Fibroblast of skin of left quadriceps (primary cell): Measurements from ENCODE around the gene AIMP1.
A peak's percentile ranks its signal among the peaks of the same experiment; 100 is the strongest.
"Not testable (repeated sequence)": the region's sequence is repeated elsewhere in the genome, so short reads cannot be mapped to it uniquely, and the experiment has no call there.

Experiments used
- DNase-seq, 2 experiments: peaks; one replicate each; pipeline ENCODE4 v3.0.0-alpha.2; 2013; ENCODE audit warnings: low read depth in 2 of 2

The AIMP1 gene

DNA sequence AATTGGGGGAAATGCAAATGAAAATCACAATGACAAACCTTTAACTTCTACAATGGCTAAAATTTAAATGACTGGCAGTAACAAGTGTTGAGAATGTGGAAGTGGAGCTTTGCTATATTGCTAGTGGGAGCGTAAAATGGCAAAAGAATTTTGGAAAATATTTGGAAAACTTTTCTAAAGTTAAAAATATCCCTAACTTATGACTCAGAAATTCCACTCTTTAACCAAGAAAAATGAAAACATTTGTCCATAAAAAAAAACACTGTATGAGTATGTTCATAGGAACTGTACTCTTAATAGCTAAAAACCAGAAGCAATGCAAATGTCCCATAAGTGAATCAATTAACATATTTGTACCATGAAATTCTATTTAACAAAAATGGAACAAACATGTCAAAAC is 4.0 kb upstream of the AIMP1 start:
- DNase-seq, result peak; percentile 58 to 61

GRCh38 chr4:106312997-106313522 is 3.3 kb upstream of the AIMP1 start:
- DNase-seq, result no peak

DNA sequence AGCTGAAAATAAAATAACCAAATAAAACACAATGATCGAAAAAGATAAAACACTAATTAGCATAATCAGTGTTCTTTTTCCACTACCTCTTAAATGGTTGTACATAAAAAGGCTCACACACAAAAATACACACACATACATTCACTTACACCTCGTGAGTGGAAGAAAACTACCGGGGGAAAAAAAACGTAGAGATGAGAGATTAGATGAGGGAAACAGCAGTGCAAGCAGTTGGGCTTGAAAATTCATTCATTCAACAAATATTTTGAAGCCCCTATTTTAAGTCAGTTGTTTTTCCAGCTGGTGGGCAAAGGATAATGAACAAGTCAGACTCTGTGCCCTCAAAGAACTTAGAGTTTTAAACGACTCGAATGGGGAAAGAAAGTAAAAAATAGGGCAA is 1.4 kb upstream of the AIMP1 start:
- no peak for DNase-seq

DNA sequence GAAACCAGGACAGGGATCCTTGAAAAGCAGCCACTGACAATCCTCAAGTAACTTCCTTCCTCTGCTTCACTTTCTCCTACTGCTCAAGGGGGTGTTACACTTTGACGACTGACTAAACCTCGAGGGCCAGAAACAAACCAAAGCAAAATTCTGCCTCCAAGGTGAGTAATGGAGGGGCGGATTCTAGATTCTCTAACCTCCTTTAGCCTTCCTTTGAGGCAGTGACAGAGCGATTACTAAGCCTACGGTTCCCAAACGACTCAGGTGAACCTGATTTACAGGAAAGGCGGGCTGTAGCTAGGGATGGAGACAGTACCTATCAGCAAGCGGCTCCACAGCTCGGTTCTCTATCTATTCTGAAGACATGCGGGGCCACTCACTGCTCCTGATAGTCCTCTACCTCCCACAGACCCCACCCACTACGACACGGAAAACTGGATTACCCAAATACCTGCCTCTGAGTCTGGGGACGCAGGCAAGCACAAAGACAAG is 828 bp upstream of the AIMP1 start:
- no peak for DNase-seq

- no peak for DNase-seq
Measured at GRCh38 chr4:106316773-106317409, 541 bp downstream of the AIMP1 start.

DNA sequence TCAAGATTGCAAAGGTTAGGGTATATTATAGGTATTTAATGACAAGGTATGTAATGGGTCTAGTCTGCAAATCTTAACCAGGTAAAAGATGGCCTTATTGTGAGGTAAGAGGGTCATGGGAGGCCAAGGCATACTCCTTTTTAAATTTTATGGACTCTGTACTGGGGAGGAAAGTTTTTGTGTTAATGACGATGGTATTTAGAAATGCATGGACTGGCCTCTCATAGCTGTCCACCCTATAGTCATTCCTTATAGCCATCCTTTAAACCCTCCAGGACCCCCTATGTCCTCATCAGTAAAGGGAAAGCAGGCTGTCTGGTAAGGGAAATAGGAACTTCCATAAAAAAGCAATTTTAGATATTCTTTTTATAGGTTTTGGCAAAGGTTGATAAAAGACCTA is 1.5 kb downstream of the AIMP1 start:
- DNase-seq, result no peak

DNA sequence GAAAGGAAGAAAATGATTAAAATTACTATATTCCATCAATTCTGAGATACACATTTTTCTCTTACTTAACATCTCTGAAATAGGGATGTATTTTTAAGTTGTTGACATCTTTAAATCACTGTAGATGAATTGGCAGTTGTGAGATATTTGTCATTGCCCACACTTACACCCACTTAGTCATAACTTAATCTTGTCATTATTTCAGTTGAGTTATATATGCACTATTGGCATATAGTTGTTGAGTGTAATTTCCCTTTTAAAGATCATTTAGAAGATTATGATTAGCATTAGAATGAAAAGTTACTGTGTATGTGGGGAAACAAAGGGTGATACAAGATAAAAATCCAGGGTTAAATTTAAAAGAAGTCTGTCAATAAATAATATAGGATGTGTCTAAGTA is 2.2 kb downstream of the AIMP1 start:
- no peak for DNase-seq

DNA sequence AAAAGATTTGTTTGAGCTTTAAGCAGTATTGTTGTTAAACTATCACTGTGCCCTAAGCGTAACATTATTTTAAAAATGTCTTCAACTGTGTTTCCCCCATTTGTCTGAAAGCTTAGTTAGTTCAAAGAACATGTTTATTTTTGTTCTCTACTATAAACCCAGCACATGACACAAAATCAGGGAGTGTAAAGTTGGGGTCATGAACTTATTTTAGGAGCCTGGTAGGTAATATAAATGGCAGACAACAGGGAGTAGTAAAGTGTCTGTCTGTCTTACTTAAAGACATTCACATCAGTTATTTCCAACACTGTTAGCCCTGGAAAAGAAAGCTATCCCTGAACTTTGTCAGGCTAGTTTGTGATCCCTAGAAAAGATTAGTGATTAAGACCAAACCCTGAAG is 3.9 kb downstream of the AIMP1 start:
- DNase-seq, result no peak

DNA sequence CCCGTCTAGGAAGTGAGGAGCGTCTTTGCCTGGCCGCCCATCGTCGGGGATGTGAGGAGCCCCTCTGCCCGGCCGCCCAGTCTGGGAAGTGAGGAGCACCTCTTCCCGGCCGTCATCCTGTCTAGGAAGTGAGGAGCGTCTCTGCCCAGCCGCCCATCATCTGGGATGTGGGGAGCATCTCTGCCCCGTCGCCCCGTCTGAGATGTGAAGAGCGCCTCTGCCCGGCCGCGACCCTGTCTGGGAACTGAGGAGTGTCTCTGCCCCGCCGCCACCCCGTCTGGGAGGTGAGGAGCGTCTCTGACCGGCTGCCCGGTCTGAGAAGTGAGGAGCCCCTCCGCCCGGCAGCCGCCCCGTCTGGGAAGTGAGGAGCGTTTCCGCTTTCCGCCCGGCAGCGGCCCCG is 4.8 kb downstream of the AIMP1 start:
- not testable (repeated sequence) for DNase-seq

DNA sequence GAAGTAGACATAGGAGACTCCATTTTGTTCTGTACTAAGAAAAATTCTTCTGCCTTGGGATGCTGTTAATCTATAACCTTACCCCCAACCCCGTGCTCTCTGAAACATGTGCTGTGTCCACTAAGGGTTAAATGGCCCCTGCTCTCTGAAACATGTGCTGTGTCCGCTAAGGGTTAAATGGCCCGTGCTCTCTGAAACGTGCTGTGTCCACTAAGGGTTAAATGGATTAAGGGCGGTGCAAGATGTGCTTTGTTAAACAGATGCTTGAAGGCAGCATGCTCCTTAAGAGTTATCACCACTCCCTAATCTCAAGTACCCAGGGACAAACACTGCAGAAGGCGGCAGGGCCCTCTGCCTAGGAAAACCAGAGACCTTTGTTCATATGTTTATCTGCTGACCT is 5.5 kb downstream of the AIMP1 start:
- DNase-seq, result not testable (repeated sequence)

DNA sequence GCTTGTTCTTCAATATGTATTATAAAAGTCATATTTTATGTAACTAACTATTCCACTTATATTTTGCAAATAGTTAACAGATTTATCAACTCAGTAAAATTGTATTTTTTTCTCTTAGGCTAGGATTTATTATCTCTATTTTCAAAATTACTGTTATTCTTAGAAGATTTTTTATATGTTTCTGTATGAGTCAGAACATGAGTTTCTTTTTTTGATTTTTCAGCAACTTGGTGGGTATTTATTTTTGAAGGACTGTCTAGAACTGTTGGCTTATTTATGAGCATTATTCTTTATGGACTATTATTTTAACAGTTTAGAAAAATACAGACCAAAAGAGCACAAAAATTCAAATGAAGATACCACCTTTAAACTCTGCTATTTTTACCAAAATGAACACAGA is 6.8 kb downstream of the AIMP1 start:
- DNase-seq, result no peak

DNA sequence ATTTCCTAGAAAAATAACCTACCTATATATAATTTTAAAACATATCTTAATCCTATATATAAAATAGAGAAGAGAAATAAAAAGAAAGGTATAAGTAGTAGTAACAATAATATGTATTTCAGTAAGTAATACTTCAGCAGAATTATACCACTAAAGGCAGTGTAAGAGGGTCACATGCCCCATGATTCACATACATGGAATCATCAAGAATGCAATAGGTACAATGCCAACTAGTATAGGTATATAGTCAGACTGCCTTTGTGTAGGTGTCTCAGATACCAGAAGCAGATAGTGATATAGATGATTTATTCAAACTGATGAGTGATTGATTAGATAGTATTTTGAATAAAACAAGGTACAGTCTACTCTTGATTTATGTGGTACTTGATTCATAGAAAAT is 9.4 kb downstream of the AIMP1 start:
- DNase-seq, result no peak

- no peak for DNase-seq
Measured at GRCh38 chr4:106329041-106329618, 12.8 kb downstream of the AIMP1 start.

GRCh38 chr4:106333186-106333585 is 16.8 kb downstream of the AIMP1 start:
- DNase-seq, result no peak

GRCh38 chr4:106334741-106335470 is 18.6 kb downstream of the AIMP1 start:
- DNase-seq, result no peak

DNA sequence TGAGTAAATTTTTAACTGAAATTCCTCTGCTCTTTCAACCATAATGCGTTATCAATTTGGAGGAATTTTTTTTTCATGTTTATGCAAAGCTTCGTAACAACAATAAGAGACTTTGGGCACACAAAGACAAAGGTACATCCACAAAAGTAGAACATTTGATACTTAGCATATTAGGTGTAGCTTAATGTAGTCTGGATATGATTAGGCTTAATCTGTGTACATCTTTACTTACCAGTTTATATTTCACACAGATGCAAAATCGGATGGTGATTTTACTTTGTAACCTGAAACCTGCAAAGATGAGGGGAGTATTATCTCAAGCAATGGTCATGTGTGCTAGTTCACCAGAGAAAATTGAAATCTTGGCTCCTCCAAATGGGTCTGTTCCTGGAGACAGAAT is 20.3 kb downstream of the AIMP1 start:
- DNase-seq, result no peak

- DNase-seq, result no peak
Measured at GRCh38 chr4:106337916-106338315, 21.6 kb downstream of the AIMP1 start.

GRCh38 chr4:106338671-106339070 is 22.3 kb downstream of the AIMP1 start:
- no peak for DNase-seq

- no peak for DNase-seq
Measured at GRCh38 chr4:106339431-106339830, 23.1 kb downstream of the AIMP1 start.

GRCh38 chr4:106340774-106341173 is 24.4 kb downstream of the AIMP1 start:
- no peak for DNase-seq

GRCh38 chr4:106343865-106344646 is 27.7 kb downstream of the AIMP1 start:
- no peak for DNase-seq

DNA sequence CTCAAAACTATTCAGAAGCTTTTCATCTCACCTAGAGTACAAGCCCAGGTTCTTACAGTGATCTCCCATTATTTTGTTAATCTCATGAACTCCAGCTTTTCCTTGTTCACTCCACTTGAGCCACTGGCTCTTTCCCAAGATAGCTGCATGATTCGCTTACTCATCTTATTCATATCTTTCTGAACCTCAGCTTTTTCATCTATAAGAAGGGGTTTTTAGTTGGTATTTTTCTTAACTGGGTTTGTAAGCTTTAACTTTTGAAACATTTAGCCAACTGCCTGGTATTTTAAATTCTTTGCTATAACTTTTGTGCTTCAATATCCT is 28.3 kb downstream of the AIMP1 start:
- no peak for DNase-seq
